Measurements from ENCODE around the gene OR10V1.
A peak's percentile ranks its signal among the peaks of the same experiment; 100 is the strongest.

The OR10V1 gene

DNA sequence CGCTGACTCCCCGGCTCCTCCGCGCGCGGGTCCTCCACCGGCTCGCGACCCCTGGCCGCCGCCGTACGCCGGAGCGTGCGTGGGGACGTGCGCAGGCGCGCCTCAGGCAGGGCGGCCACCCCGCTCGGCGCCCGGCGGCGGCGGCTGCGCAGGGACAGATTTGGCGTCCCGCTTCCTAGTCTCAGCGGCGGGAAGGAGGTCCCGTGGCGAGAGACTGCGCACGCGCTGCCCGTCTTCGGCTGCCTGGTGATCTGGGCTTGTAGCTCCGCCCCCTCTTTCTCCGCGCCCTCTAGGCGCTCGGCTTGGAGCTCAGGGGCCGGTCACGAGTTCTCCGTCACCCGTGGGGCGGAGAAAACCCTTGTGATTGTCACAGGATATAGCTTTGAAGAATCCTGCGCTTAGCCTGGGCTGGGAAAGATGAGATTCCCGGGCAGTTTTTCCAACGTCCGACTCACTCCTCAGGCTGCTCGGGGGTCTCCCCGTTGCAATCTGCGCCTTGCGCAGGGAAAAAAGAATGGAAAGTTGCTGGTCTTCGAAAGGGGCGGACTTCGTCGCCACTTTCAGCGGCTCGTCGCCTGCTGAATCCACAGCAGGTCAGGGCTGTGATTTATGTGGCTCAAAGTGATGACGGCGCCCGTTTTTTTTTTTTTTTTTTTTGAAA lies 44.6 kb downstream of the OR10V1 start, which contains the start of gene PATL1:
PATL1 (minus strand) TSS at position 88 of the 661 bp plus-strand sequence. CDS start 142 bp downstream, outside the sequence.
- DNase-seq (ENCODE audit: low read depth in 2 of 2, low spot score in 1 of 2) = peak; percentile 97 to 98

DNA sequence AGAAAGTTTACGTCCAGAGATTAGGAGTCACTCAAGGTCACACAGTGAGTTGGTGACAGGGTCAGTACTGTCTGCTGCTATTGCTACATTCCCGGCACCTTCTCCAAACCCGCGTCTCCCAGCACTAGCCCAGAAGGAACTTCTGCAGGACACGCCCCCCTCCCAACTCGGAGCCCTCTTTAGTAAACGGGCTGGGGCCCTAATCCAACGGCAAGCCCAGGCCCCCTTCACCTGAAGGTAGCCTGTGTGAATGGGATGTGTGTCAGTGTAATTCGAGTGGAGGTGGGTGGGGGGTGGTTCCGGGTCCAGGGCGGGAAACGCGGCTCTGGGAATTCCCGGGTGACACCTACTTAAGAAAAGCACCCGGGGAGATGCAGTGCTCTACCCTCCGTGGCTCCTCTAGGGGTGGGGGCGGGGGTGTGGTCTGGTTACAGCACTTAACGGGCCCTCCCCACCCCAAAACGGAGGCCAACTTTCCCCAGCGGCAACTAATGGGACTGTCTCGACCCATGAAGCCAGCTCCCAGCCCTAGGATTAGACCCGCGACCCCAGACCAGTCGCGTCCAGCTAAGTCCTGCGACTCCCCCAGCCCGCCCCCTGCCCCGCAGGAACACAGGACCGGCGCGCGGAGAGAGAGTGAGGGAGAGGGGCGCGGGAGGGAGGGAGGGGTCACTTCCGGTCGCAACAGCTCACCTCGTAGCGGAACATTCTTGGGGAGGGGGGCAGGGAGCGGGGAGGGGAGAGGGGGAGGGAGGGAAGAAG lies 45.3 kb downstream of the OR10V1 start:
- peak; percentile 57 to 67 for DNase-seq (ENCODE audit: low read depth in 2 of 2, low spot score in 1 of 2)

DNA sequence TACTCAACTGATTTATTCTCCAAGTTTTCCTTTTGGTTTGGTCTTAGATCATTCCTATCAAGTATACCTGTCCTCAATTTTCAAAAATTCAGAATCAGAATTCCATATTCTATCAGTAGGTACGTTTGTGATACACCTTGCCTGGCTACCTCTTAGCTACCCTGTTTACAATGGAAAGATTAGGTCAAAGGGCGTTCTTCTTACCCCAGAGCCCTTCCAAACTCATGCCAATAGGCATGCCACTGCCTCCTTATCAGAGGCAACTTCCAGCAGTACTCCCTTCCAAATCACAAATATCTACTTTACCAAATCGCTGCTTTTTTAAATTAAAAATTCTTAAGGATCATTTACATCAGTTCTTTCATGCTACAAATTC lies 45.8 kb downstream of the OR10V1 start:
- no peak for DNase-seq (ENCODE audit: low read depth in 2 of 2, low spot score in 1 of 2)

DNA sequence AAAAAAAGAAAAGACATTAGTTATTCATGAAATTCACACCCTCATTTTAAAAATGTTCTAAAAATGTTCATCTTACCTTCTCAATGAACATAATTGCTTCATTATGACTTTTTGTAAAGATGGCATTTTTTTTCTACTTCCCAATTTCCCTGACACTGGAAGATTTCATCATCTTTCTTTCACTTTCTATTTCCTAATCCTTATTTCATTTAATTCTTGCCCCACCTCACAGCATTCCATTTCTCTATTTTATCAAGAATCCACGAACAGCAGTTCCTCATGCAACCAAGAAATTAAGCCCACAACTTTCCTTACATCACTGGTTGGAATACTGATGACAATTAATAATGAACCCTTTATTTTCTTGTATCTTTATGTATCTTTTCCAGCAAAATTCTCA lies 46.7 kb downstream of the OR10V1 start:
- no peak for DNase-seq (ENCODE audit: low read depth in 2 of 2, low spot score in 1 of 2)
